CD4-positive, alpha-beta T cell (primary cell): Measurements from ENCODE around the gene ZNF12. TPM values are rescaled to one million over a fixed set of nuclear protein-coding genes. Genes with fewer than 3 reads are reported as not detected.

Experiments used
- ATAC-seq: fragments of 200-7000 bp; cut with Tn5 transposase; one replicate; pipeline ENCODE4 v1.10.0; 2022; ENCODE audit warnings: mild to moderate bottlenecking; ENCODE audit not compliant: poor library complexity
- CTCF ChIA-PET: fragments of 350-600 bp; sonication (Branson Sonifier 250); formaldehyde crosslinking; loops from one replicate; lab custom pipeline; 2021; ENCODE audit warnings: antibody characterized with exemption, inconsistent platforms; lab: Charles Lee
- POLR2A ChIA-PET: fragments of 350-600 bp; sonication (Branson Sonifier 250); formaldehyde crosslinking; loops from one replicate; lab custom pipeline; 2021; ENCODE audit warnings: antibody characterized with exemption, inconsistent platforms; lab: Charles Lee
- DNase-seq, 14 experiments: peaks; one replicate each; pipeline ENCODE4 v3.0.0-alpha.2; 2013 to 2020; ENCODE audit warnings: mixed read lengths in 2 of 14
- H3K27ac ChIP-seq, 2 donors: one replicate each; pipeline versions ENCODE4 v1.5.1 to v1.7.0; 2013; ENCODE audit warnings: low read length in 2 of 2, low read depth in 1 of 2, mild to moderate bottlenecking in 1 of 2
- H3K27me3 ChIP-seq, 2 experiments: 1 replicate in 1 of 2; 2 replicates in 1 of 2; pipeline versions ENCODE4 v1.6.1 to v1.7.0; 2013; ENCODE audit warnings: low read length in 2 of 2, control low read depth in 1 of 2, mild to moderate bottlenecking in 1 of 2, moderate library complexity in 1 of 2; ENCODE audit not compliant: insufficient read depth in 2 of 2, control insufficient read depth in 1 of 2
- H3K36me3 ChIP-seq: one replicate; pipeline ENCODE4 v1.6.1; 2013; ENCODE audit warnings: low read length, control low read depth; ENCODE audit not compliant: insufficient read depth
- H3K4me1 ChIP-seq: one replicate; pipeline ENCODE4 v1.6.1; 2013; ENCODE audit warnings: low read length, control low read depth; ENCODE audit not compliant: insufficient read depth
- H3K4me3 ChIP-seq: one replicate; pipeline ENCODE4 v1.5.1; 2013; ENCODE audit warnings: mild to moderate bottlenecking, low read length, moderate library complexity
- H3K9me3 ChIP-seq, 2 experiments: 1 replicate in 1 of 2; 2 replicates in 1 of 2; pipeline versions ENCODE4 v1.6.1 to v1.7.0; 2013; ENCODE audit warnings: low read length in 2 of 2, mild to moderate bottlenecking in 2 of 2, control low read depth in 1 of 2, moderate library complexity in 1 of 2; ENCODE audit not compliant: control insufficient read depth in 1 of 2, insufficient read depth in 1 of 2
- H3K27ac Mint-ChIP-seq: one replicate; pipeline ENCODE4 v1.8.0; 2020; ENCODE audit warnings: mixed read lengths
- H3K27me3 Mint-ChIP-seq: one replicate; pipeline ENCODE4 v1.8.0; 2021; ENCODE audit warnings: mixed read lengths
- H3K36me3 Mint-ChIP-seq: one replicate; pipeline ENCODE4 v1.8.0; 2021; ENCODE audit warnings: low read depth, mixed read lengths
- H3K4me1 Mint-ChIP-seq: one replicate; pipeline ENCODE4 v1.8.0; 2021; ENCODE audit warnings: low read depth, mixed read lengths
- H3K4me3 Mint-ChIP-seq: one replicate; pipeline ENCODE4 v1.8.0; 2020; ENCODE audit warnings: mild to moderate bottlenecking, mixed read lengths
- H3K9me3 Mint-ChIP-seq: one replicate; pipeline ENCODE4 v1.8.0; 2020; ENCODE audit warnings: mixed read lengths
- CTCF ChIP-seq: fragments of 200-600 bp; IDR thresholded peaks from one replicate; pipeline ENCODE4 v1.8.0; 2022; ENCODE audit warnings: antibody characterized with exemption, mild to moderate bottlenecking
- intact Hi-C, 2 experiments: fragments of 100-400 bp; cut with DNase I in 1 of 2; cut with micrococcal nuclease in 1 of 2; formaldehyde crosslinking; loops; one replicate each; pipeline versions ENCODE4 v1.15.1 to v1.9.0; 2023 to 2025; cut with DNase I, micrococcal nuclease
- total RNA-seq, 174 experiments: library from RNA in 2 of 174; stranded (reverse) in 2 of 174; gene quantifications; one replicate each; pipeline ENCODE4 v1.2.3 and lab custom pipeline; 2021 to 2026

ZNF12 gene
- total RNA-seq, 2 experiments from 2014 or later: 22.1 to 22.5 TPM

GRCh38 chr7:6648066-6648814, 58.5 kb downstream of the ZNF12 start:
- Mint-ChIP-seq H3K4me1 (no peaks in the 10 kb centered on the region), H3K36me3 (peaks cover 81% of the 10 kb centered on the region), H3K27ac (no peak overlapping the region), H3K4me3 (no peak overlapping the region), H3K27me3 (no peaks in the 10 kb centered on the region), H3K9me3 (no peaks in the 10 kb centered on the region)
- Histone ChIP-seq H3K27ac (no peak overlapping the region), H3K4me1 (no peaks in the 10 kb centered on the region), H3K4me3 (no peak overlapping the region), H3K27me3 (no peaks in the 10 kb centered on the region), H3K36me3 (peaks cover 70% of the 10 kb centered on the region), H3K9me3 (peaks cover 0 to 58% of the 10 kb centered on the region in 2 experiments)
- no peak for ATAC-seq
- ChIA-PET POLR2A (no interaction called here), CTCF (no interaction called here)
- peak in 1 of 14 experiments; percentile 2 for DNase-seq
- no peak for TF ChIP-seq CTCF
- intact Hi-C loops: no loop called here

GRCh38 chr7:6647541-6647940, 59.2 kb downstream of the ZNF12 start:
- Histone ChIP-seq H3K9me3 (peaks cover 0 to 54% of the 10 kb centered on the region in 2 experiments), H3K27ac (no peak overlapping the region), H3K36me3 (peaks cover 74% of the 10 kb centered on the region), H3K4me3 (no peak overlapping the region), H3K27me3 (no peaks in the 10 kb centered on the region), H3K4me1 (no peaks in the 10 kb centered on the region)
- TF ChIP-seq CTCF: no peak
- no peak overlapping the region for H3K4me3 Mint-ChIP-seq
- H3K36me3 Mint-ChIP-seq: peaks cover 86% of the 10 kb centered on the region
- intact Hi-C loops: no loop called here
- ChIA-PET CTCF (no interaction called here), POLR2A (no interaction called here)
- DNase-seq (no peak), ATAC-seq (no peak)
- H3K27me3 Mint-ChIP-seq: no peaks in the 10 kb centered on the region
- no peaks in the 10 kb centered on the region for H3K9me3 Mint-ChIP-seq
- no peak overlapping the region for H3K27ac Mint-ChIP-seq
- no peaks in the 10 kb centered on the region for H3K4me1 Mint-ChIP-seq

- ChIA-PET CTCF (no interaction called here), POLR2A (no interaction called here)
- H3K4me3 ChIP-seq: no peak overlapping the region
- peaks cover 88% of the 10 kb centered on the region for H3K36me3 Mint-ChIP-seq
- intact Hi-C loops: no loop called here
- H3K36me3 ChIP-seq: peaks cover 76% of the 10 kb centered on the region
- no peak overlapping the region for H3K27ac Mint-ChIP-seq
- no peaks in the 10 kb centered on the region for H3K4me1 Mint-ChIP-seq
- H3K27ac ChIP-seq: peak overlapping the region in 1 of 2 donors; percentile 21
- peaks cover 0 to 49% of the 10 kb centered on the region in 2 experiments for H3K9me3 ChIP-seq
- no peak overlapping the region for H3K4me3 Mint-ChIP-seq
- no peaks in the 10 kb centered on the region for H3K9me3 Mint-ChIP-seq
- no peaks in the 10 kb centered on the region for H3K27me3 ChIP-seq
- TF ChIP-seq CTCF: no peak
- DNase-seq: peak in 2 of 14 experiments; percentile 0 to 9
- no peak for ATAC-seq
- H3K4me1 ChIP-seq: no peaks in the 10 kb centered on the region
- H3K27me3 Mint-ChIP-seq: no peaks in the 10 kb centered on the region
These were observed 59.7 kb downstream of the ZNF12 start for GRCh38 chr7:6647080-6647479.
